H54 (cell line): ENCODE results near the gene SOWAHD.
"Not testable (repeated sequence)": the region's sequence is repeated elsewhere in the genome, so short reads cannot be mapped to it uniquely, and the experiment has no call there.

ENCODE experiments used
- DNase-seq: peaks from one replicate; pipeline ENCODE4 v3.0.0; 2011; ENCODE audit warnings: low spot score, mixed read lengths; ENCODE audit not compliant: insufficient read length
- FAIRE-seq: peaks from 3 replicates; lab custom pipeline; 2011; peaks lifted over from hg19 to GRCh38; lab: Jason Lieb, UNC
- POLR2A ChIP-seq: IDR thresholded peaks from 2 replicates; pipeline ENCODE4 v1.6.1; 2011; ENCODE audit warnings: low read depth, mild to moderate bottlenecking, low read length

Gene SOWAHD

DNA sequence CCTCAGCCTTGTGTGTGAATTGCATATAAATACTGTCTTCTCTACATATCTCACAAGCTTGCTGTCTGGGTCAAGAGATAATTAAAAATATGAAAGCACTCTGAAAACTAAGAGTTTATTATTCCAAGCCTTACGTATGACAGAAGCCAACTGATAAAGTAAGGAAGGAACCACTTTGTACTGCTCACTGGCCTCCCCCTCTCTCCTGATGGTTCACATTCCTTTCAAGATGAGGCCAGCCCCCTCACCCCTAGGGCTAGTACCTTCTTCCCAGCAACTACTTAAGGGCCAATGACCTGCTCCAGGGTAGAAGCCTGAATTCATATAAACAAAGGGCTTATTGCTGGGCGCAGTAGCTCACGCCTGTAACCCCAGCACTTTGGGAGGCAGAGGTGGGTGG, 5.4 kb upstream of the SOWAHD start:
- DNase-seq (no peak), FAIRE-seq (no peak)
- no peak for TF ChIP-seq POLR2A

DNA sequence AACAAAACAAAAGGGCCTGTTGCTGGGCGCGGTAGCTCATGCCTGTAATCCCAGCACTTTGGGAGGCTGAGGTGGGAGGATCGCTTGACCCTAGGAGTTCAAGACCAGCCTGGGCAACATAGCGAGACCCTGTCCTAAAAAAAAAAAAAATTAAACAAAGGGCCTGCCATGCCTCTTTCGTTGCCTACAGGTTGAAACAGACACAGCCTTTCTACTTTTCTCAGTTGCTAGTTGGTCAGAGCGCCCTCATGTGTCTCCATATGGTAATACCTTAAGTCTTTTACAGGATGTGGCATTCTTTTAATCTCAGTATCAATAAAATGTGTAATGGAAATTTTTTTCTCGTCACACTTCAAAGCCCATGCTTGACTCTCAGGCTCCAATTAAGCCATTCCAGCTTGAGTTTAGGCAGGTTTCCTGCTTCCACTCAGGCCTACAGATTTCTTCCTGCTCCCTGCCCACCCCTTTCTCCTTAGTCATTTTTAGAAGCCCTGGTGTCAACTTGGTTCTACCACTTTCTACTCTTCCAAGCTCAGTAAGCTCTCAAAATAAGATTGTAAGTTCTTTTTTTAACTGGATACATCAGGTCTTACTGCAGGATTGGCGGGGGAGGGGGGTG, 4.6 kb upstream of the SOWAHD start:
- no peak for TF ChIP-seq POLR2A
- FAIRE-seq (no peak), DNase-seq (no peak)

DNA sequence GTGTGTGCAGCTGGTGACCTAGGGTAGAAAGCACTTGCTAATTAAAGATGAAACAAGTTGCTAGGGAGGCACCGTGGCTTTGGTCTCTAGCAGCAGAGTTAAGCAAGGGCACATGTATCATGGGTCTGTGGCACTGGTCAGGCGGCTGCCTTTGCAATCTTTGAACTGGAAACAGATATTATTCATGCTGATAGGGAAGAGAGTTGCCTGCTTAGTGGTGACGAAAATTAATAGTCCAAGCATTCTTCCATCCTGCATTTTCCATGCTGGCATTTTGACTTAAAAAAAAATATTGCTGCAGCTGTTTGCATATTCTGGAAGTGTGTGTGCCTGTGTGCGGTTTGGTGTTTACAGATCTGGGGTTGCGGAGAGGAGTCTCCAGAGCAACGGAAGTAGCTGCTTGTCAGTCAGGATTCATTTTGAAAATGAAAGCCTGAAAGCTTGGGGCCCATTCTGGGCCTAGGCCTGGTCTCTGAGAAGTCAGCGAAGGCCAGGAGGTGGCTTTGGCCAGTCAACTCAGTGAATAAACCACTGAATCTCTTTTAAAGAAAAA, 2.3 kb upstream of the SOWAHD start:
- DNase-seq (no peak), FAIRE-seq (no peak)
- TF ChIP-seq POLR2A, result no peak

DNA sequence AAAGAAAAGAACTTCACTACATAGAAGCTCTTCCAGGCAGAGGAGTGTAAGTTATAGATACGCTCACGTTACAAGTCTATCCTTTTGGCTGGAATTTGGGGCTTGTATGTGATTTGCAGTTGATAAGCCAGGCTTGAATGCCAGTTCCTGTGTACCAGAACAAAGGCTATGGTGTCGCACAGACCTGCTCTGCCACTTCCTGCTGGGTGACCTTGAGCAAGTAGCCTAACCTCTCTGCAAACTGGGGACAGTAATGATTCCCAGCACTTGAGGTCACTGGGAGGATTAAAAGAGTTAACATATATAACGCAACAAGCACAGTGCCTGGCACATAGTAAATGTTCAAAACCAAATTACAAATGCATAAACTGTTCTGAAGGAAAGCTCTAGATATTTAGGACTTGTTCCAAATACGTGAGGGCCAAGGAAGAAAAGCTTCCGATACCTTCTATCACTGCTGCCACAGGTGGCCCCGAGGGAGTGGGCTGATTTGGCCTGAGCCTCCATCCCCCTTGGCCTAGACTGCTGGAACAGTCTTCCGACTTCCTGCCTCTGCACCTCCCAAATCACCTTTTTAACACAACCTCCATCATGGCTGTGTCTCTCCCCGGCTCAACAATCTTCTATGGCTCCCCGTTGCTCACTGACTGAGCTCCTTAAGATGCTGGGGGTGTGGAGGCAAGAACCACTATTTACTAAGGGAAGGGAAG, 1.3 kb upstream of the SOWAHD start:
- no peak for FAIRE-seq
- no peak for DNase-seq
- TF ChIP-seq POLR2A, result no peak

DNA sequence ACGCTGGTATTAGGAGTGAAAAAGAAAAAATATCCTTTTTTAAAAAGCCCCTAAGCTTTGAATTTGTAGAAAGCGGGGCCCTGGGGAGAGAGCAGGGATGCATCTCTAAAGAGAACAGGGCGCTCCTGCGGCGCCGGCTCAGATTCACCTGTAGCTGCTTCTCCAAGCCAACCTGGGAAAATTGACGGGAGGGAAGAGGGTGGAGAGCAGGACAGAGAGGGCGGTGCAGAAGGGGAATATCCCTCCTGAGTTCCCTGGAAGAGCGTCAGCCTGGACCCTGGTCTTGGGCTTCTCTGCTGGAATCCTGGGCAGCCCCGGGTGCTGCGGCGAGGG, 776 bp upstream of the SOWAHD start:
- no peak for FAIRE-seq

DNA sequence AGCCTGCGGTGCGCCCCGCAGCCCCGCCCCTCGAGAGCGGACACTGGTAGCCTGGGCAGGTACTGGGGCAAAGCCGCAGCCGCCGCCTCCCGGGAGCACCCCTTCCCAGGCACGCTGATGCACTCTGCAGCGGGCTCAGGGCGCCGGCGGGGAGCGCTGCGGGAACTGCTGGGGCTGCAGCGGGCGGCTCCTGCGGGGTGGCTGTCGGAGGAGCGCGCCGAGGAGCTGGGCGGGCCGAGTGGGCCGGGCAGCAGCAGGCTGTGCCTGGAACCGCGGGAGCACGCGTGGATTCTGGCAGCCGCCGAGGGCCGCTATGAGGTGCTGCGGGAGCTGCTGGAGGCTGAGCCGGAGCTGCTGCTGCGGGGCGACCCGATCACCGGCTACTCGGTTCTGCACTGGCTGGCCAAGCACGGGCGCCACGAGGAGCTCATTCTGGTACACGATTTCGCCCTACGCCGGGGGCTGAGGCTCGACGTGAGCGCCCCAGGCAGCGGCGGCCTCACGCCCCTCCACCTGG, 401 bp downstream of the SOWAHD start:
- FAIRE-seq, result no peak
- DNase-seq, result no peak
- TF ChIP-seq POLR2A, result no peak

More for the DNA sequence above, 776 bp upstream of the SOWAHD start:
- TF ChIP-seq POLR2A, result no peak
- no peak for DNase-seq

DNA sequence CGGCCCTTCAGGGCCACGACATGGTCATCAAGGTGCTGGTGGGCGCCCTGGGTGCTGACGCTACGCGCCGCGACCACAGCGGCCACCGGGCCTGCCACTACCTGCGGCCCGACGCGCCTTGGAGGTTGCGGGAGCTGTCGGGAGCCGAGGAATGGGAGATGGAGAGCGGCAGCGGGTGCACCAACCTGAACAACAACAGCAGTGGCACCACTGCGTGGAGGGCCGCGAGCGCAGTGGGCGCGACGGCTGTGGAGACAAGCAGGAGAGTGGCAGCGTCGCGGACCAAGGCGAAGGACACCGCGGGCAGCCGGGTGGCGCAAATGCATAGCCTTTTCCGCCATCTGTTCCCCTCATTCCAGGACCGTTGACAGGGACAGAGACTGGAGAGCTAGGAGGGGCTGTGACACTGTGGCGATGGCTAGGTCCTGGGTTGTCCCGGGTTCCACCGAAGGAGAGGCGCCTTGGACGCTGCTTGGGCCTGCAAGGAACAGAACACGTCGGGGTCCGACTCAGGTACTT, 919 bp downstream of the SOWAHD start:
- no peak for DNase-seq
- no peak for FAIRE-seq
- no peak for TF ChIP-seq POLR2A

DNA sequence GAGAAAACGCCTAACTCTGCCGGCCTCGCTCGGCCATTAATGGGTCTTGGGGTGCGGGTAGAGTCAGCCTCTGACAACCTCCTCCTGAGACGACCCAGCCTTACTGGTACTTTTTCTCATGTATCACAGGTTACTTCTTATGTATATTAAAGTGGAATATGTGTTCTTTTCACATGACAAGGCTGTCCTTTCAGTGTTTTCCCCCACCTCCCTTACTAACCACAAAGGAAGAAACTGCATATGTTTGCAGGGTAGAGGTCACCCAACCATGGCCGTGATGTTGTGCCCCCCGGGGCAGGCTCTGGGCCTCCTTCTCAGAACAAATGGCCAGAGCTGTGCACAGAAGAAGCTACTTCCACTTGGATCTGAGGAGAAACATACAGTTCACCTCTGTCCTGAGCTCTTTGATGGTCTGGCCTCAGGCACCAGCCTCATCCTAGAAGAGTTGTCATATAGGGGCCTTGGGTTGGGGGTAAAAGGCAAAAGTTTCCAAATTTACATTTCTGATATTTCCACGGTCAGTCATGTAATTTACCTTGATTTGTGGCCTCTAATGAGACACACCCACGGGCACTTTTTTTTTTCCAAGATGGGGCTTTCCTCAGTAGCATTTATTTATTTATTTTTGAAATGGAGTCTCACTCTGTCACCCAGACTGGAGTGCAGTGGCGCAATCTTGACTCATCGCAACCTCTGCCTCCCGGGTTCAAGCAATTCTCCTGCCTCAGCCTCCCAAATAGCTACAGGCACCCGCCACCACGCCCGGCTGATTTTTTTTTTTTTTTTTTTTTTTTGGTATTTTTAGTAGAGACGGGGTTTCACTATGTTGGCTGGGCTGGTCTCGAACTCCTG, 1.9 kb downstream of the SOWAHD start:
- TF ChIP-seq POLR2A, result no peak
- no peak for FAIRE-seq
- DNase-seq, result no peak

DNA sequence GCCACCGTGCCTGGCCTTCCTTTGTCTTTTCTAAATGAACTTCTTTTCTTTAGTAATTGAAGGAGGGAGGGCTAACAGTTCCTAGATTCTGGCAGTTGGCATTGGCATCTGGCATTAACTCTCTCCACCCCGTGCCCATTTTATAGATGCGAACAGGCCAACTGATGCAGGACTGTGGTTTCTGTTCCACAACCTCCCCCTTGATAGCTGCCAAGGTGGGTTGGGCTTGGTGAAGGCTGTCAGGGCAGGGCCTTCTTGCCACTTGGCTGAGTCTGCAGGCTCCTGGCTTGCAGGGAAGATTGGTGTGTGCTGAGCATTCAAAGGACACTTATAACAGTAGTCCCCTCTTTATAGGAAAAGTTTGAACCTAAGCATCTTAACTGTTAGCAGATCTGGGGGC, 4.3 kb downstream of the SOWAHD start:
- TF ChIP-seq POLR2A, result no peak
- no peak for FAIRE-seq
- DNase-seq, result no peak

DNA sequence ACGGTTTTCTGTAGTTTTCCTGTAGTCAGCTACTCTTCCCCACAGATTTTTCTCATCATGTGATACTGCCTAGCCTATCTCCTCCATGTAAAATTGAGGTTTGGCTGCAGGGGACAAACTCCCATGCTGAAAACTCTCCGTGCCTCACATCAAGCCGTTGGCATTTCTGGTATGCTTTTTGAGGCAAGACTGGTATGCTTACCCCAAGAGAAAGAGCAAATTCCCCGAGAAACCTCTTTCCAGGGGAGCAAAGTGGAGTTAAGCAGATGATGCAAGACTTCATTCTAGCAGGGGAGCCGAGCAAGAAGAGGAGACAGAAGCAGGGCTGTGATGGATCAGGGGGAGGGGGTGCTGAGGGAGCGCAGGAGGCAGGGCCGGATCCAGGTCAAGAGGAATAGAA, 4.8 kb downstream of the SOWAHD start:
- DNase-seq (peak; percentile 30), FAIRE-seq (no peak)
- TF ChIP-seq POLR2A, result no peak

DNA sequence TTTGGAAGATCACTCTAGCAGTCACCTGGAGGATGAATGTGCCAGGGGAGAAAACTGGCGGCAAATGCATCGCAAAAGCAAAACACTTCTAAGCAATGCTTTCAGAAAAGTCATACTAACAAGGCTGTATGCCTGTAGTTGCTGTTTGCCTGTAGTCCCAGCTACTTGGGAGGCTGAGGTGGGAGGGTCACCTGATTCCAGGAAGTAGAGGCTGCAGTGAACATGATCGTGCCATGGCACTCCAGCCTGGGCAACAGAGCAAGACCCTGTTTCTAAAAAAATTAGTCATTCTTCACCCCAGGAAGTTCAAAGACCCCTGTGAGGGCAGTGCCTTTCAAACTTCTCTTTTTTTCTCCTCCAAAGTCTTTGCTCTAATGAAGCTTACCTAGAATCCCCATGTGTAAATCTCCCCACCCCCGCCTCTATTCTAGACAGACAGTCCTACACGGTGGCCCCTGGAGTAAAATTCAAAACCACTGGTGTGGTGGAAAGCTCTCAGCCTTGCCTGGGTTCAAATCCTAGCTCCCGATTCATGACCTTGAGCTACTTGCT, 5.5 kb downstream of the SOWAHD start:
- DNase-seq, result no peak
- no peak for TF ChIP-seq POLR2A
- FAIRE-seq, result no peak

DNA sequence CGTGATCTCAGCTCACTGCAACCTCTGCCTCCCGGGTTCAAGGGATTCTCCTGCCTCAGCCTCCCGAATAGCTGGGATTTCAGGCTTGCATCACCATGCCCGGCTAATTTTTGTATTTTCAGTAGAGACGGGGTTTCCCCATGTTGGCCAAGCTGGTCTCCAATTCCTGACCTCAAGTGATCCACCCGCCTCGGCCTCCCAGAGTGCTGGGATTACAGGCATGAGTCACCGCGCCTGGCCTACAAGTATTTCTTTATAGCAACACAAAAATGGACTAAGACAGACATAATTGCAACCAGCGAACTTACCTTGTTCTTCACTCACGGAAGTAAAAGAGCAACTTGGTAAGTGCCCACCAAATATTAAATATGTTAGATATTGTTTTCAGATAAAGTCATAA, 10.0 kb downstream of the SOWAHD start:
- peak; percentile 6 for FAIRE-seq
- not testable (repeated sequence) for DNase-seq

DNA sequence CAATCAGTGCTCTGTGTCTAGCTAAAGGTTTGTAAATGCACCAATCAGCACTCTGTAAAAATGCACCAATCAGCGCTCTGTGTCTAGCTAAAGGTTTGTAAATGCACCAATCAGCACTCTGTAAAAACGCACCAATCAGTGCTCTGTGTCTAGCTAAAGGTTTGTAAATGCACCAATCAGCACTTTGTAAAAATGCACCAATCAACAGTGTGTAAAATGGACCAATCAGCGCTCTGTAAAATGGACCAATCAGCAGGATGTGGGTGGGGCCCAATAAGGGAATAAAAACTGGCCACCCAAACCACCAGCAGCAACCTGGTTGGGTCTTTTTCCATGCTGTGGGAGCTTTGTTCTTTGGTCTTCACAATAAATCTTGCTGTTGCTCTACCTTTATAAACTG, 11.0 kb downstream of the SOWAHD start:
- not testable (repeated sequence) for FAIRE-seq, DNase-seq
